Left lung (tissue), 10 donors: ENCODE data around the gene CAMTA1. TPM values are rescaled to one million over a fixed set of nuclear protein-coding genes. Genes with fewer than 3 reads are reported as not detected.

Experiments
- ATAC-seq: fragments of 200-7000 bp; cut with Tn5 transposase; one replicate; pipeline ENCODE4 v1.9.1; 2020; ENCODE audit warnings: moderate library complexity
- DNase-seq, 4 donors: peaks; one replicate each; pipeline ENCODE4 v3.0.0-alpha.2; 2013 to 2020
- H3K27ac ChIP-seq, 2 donors: fragments of 200-600 bp; sonication (generic) in 1 of 2; one replicate each; pipeline versions ENCODE4 v1.5.0 to v1.8.0; 2020 to 2021
- H3K27me3 ChIP-seq, 2 donors: fragments of 200-600 bp; sonication (generic) in 1 of 2; one replicate each; pipeline versions ENCODE4 v1.5.0 to v1.8.0; 2020 to 2021
- H3K36me3 ChIP-seq, 2 donors: fragments of 200-600 bp; sonication (generic) in 1 of 2; one replicate each; pipeline versions ENCODE4 v1.5.0 to v1.8.0; 2020 to 2021
- H3K4me1 ChIP-seq, 2 donors: fragments of 200-600 bp; one replicate each; pipeline ENCODE4 v1.8.0; 2021
- H3K4me3 ChIP-seq, 2 donors: fragments of 200-600 bp; sonication (generic) in 1 of 2; one replicate each; pipeline versions ENCODE4 v1.5.0 to v1.8.0; 2020 to 2021; ENCODE audit warnings: mild to moderate bottlenecking in 1 of 2
- H3K9me3 ChIP-seq, 2 donors: fragments of 200-600 bp; sonication (generic) in 1 of 2; one replicate each; pipeline versions ENCODE4 v1.5.0 to v1.8.0; 2020 to 2021
- intact Hi-C, 2 donors: fragments of 100-400 bp; cut with DNase I; formaldehyde crosslinking; loops; one replicate each; pipeline versions ENCODE4 v1.11.2 to v1.14.2; 2022
- polyA plus RNA-seq, 6 donors: library from polyadenylated mRNA; unstranded; fragments of 120-200 nt; gene quantifications; one replicate each; pipeline ENCODE4 v1.2.1, GENCODE V29; 2013; ENCODE audit not compliant: insufficient read length in 6 of 6
- total RNA-seq, 2 donors: library from RNA; stranded (reverse); fragmentation: NEBNext Ultra II Directional; extraction: Animal tissue kit (Norgen Biotek cat#: 25700); gene quantifications; one replicate each; pipeline ENCODE4 v1.2.1, GENCODE V29; 2021
- TF ChIP-seq, protein P1 (sequence below), 2 donors: fragments of 200-600 bp; sonication (generic) in 1 of 2; IDR thresholded peaks; one replicate each; pipeline versions ENCODE4 v1.5.0 to v1.8.0; 2021; ENCODE audit warnings: antibody characterized with exemption in 2 of 2
- donor health status: DM: no; HTN: yes; CAD: no.
- donor health status: DM: no; HTN: no; CAD: no.

The CAMTA1 gene
- total and polyA plus RNA-seq, 8 donors, result 42.7 to 69.1 (median 49.4) TPM

DNA sequence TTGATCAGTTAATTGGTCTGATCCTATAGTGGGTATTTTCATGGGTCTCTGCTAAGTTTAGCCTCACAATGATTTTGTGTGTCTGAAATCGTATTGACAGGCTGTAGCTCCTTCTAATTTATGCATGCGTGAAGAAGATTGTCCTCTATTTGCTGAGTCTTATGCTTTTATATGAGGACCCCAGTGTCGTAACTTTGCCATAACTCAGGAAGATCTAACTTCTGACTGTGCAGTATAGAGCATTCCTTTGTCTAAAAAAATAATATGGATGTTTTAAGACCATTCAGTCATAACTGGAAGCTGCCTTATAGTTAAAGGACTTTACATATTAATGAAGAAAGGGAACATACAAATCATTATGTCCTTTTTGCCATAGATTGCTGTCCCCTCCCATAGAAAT is 73.3 kb downstream of the CAMTA1 start:
- H3K27ac ChIP-seq, result no peak overlapping the region
- DNase-seq (no peak), ATAC-seq (no peak)
- intact Hi-C loops, result no loop called here
- H3K9me3 ChIP-seq, result no peaks in the 10 kb centered on the region
- TF ChIP-seq, protein P1, sequence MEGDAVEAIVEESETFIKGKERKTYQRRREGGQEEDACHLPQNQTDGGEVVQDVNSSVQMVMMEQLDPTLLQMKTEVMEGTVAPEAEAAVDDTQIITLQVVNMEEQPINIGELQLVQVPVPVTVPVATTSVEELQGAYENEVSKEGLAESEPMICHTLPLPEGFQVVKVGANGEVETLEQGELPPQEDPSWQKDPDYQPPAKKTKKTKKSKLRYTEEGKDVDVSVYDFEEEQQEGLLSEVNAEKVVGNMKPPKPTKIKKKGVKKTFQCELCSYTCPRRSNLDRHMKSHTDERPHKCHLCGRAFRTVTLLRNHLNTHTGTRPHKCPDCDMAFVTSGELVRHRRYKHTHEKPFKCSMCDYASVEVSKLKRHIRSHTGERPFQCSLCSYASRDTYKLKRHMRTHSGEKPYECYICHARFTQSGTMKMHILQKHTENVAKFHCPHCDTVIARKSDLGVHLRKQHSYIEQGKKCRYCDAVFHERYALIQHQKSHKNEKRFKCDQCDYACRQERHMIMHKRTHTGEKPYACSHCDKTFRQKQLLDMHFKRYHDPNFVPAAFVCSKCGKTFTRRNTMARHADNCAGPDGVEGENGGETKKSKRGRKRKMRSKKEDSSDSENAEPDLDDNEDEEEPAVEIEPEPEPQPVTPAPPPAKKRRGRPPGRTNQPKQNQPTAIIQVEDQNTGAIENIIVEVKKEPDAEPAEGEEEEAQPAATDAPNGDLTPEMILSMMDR (IDR thresholded peaks at IDR 0.05), result no peak
- no peak overlapping the region for H3K4me3 ChIP-seq
- peaks cover 0 to 4% of the 10 kb centered on the region in 2 donors for H3K4me1 ChIP-seq
- no peaks in the 10 kb centered on the region for H3K27me3 ChIP-seq
- peaks cover 0 to 7% of the 10 kb centered on the region in 2 donors for H3K36me3 ChIP-seq

DNA sequence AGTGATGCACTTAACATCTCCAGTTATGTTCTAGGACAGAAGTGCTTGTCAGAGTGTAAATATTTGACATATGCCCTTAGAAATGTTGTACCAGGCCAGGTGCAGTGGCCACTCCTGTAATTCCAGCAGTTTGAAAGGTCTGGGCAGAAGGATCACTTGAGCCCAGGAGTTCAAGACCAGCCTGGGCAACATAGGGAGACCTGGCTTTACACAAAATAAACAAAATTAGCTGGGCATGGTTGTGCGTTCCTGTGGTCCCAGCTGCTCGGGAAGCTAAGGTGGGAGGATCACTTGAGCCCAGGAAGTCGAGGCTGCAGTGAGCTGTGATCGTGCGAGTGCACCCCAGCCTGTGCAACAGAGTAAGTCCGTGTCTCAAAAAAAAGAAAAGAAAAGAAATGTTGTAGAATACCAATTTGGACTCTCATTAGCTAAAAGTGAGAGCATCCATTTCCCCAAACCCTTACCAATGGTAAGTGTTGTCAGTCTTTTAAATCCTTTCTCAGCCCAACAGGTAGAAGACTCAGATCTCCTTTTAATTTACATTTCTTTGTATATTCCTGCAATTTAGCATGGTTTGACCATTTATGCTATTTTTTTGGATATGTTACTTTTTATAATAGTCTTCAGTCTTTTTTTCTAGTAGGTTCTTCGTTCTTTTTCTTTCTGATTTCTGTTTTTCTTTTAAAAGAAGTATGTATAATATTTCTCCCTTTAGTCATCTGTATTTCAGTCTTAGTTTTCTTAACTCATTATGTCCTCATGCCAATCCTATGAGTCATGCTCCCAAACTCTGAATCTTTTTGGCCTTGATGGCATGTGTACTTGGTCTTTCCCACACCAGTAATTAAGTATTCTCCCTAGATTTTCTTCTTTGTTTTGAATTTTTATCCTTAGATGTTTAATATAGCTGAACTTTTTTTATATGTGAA is 74.4 kb downstream of the CAMTA1 start:
- intact Hi-C loops, result no loop called here
- Histone ChIP-seq H3K36me3 (peaks cover 0 to 7% of the 10 kb centered on the region in 2 donors), H3K4me3 (no peak overlapping the region), H3K4me1 (peaks cover 0 to 4% of the 10 kb centered on the region in 2 donors), H3K9me3 (no peaks in the 10 kb centered on the region), H3K27me3 (no peaks in the 10 kb centered on the region), H3K27ac (peak overlapping the region; percentile 40 to 62)
- TF ChIP-seq, protein P1 (IDR thresholded peaks at IDR 0.05), result no peak
- ATAC-seq (peak; percentile 95), DNase-seq (peak in 2 of 4 donors; percentile 13 to 51)

DNA sequence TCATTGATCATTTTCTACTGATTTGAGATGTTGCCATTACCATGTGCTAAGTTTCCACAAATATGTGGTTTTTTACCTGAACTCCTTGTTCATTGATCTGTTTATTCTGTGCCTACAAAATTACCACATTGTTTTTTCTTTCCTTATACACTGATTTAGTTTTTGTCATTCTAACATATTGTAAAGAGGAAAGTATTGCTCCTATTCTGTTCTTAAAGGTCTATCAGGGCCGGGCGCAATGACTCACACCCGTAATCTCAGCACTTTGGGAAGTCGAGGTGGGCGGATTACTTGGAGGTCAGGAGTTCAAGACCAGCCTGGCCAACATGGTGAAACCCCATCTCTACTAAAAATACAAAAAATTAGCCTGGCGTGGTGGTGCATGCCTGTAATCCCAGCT is 75.1 kb downstream of the CAMTA1 start:
- TF ChIP-seq, protein P1 (IDR thresholded peaks at IDR 0.05), result no peak
- Histone ChIP-seq H3K4me3 (no peak overlapping the region), H3K27ac (peak overlapping the region; percentile 30 to 40), H3K27me3 (no peaks in the 10 kb centered on the region), H3K9me3 (no peaks in the 10 kb centered on the region), H3K4me1 (peaks cover 0 to 4% of the 10 kb centered on the region in 2 donors), H3K36me3 (peaks cover 0 to 4% of the 10 kb centered on the region in 2 donors)
- ATAC-seq (no peak), DNase-seq (no peak)
- intact Hi-C loops, result no loop called here

DNA sequence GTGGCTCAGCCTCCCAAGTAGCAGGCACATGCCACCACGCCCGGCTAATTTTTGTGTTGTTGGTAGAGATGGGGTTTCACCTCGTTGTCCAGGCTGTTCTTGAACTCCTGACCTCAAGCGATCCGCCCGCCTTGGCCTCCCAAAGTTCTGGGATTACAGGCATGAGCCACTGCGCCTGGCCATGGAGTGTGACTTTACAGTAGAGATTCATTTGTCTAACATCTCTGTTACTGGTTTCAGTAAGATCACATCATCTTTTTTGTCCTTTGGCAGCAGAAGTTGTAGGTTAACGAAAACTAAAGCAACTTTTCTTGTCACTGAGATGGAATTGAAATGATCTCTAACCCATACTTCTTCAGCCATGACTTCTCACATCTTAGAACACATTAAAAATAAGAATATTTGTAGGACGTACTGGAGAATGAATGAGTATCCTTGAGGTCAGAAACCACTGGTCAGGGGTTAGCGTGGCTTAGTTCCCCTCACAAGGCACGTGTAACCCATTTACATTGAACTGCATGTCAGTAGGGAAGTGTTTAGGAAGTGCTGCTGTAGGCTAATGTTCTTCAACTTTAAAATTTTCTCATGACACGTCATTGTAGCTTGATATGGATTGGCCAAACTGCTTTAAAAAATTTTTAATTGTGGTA is 75.9 kb downstream of the CAMTA1 start:
- Histone ChIP-seq H3K9me3 (no peaks in the 10 kb centered on the region), H3K4me3 (no peak overlapping the region), H3K27me3 (no peaks in the 10 kb centered on the region), H3K36me3 (no peaks in the 10 kb centered on the region), H3K27ac (peak overlapping the region in 1 of 2 donors; percentile 40), H3K4me1 (peaks cover 0 to 4% of the 10 kb centered on the region in 2 donors)
- ATAC-seq, result no peak
- TF ChIP-seq, protein P1 (IDR thresholded peaks at IDR 0.05), result no peak
- no peak for DNase-seq
- intact Hi-C loops, result no loop called here

DNA sequence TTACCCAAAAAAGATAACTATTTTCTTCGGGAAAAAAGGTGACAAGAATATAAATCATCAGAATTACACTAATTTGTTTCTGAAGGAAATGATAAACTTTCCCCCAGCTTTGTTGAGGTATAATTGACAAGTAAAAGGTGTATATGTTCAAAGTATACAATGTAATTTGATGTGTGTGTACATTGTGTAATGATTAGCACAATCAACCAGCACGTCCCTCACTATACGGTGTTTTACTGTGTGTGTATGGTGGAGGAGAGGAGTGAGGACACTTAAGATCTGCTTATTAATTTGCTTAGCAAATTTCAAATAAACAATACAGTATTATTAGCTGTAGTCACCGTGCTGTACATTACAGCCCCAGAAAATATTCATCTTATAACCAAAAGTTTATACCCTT is 77.7 kb downstream of the CAMTA1 start:
- Histone ChIP-seq H3K4me1 (peaks cover 0 to 4% of the 10 kb centered on the region in 2 donors), H3K27ac (no peak overlapping the region), H3K4me3 (no peak overlapping the region), H3K9me3 (no peaks in the 10 kb centered on the region), H3K36me3 (no peaks in the 10 kb centered on the region), H3K27me3 (no peaks in the 10 kb centered on the region)
- no peak for DNase-seq
- intact Hi-C loops, result no loop called here
- TF ChIP-seq, protein P1 (IDR thresholded peaks at IDR 0.05), result no peak
- no peak for ATAC-seq
